Left ventricle myocardium inferior (tissue), 1 donor: Measurements from ENCODE around the gene GNAQ. TPM values are rescaled to one million over a fixed set of nuclear protein-coding genes. Genes with fewer than 3 reads are reported as not detected.
A peak's percentile ranks its signal among the peaks of the same experiment; 100 is the strongest.

Experiments used
- DNase-seq: peaks from one replicate; pipeline ENCODE4 v3.0.0-alpha.2; 2020
- H3K27ac ChIP-seq: fragments of 200-600 bp; replicated peaks from 2 replicates; pipeline ENCODE4 v1.8.0; 2021
- H3K27me3 ChIP-seq: fragments of 200-600 bp; 2 replicates; pipeline ENCODE4 v1.8.0; 2021; ENCODE audit warnings: low read depth
- H3K36me3 ChIP-seq: fragments of 200-600 bp; 2 replicates; pipeline ENCODE4 v1.8.0; 2021
- H3K4me1 ChIP-seq: fragments of 200-600 bp; 2 replicates; pipeline ENCODE4 v1.8.0; 2021
- H3K4me3 ChIP-seq: fragments of 200-600 bp; 2 replicates; pipeline ENCODE4 v1.8.0; 2021; ENCODE audit warnings: mild to moderate bottlenecking, moderate library complexity
- H3K9me3 ChIP-seq: fragments of 200-600 bp; replicated peaks from 2 replicates; pipeline ENCODE4 v1.8.0; 2021
- intact Hi-C: fragments of 100-400 bp; cut with micrococcal nuclease; formaldehyde crosslinking; loops from one replicate; pipeline ENCODE4 v1.11.0; 2022
- total RNA-seq: library from RNA; stranded (reverse); fragmentation: NEBNext Ultra II Directional; extraction: Animal tissue kit (Norgen Biotek cat#: 25700); gene quantifications from one replicate; pipeline ENCODE4 v1.2.1, GENCODE V29; 2021
- TF ChIP-seq, protein P1 (sequence below): fragments of 200-600 bp; IDR thresholded peaks from 2 replicates; pipeline ENCODE4 v1.8.0; 2021; ENCODE audit warnings: antibody characterized with exemption, mild to moderate bottlenecking, borderline replicate concordance
- donor health status: DM: no; HTN: yes; CAD: no; lungs with severe emphysema.

GNAQ gene
- total RNA-seq, 1 donor from 2014 or later, result 15.2 TPM

DNA sequence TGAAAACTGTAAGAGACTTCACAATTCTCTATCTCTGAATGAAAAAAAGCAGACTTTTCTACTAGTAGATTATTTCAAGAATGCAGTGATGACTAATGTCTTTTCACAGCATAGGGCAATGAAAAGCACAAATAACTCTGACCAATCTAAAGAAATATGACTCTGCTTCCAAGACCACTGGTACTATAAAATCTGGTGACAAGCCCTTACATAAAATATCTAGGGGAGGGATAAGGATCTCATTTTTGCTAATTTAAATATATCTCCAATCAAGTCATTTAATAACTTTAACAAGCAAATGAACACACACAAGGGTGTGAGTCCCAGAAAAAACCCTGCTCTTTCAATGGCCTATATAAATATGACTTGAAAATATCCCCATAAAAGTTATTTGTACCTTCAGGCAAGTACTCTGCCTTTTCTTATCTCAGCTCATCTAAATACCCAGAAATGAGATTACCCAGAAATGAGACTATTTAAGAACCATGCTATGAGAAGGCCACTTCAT, 105.2 kb downstream of the GNAQ start:
- H3K9me3 ChIP-seq, result no peaks in the 10 kb centered on the region
- no peaks in the 10 kb centered on the region for H3K27me3 ChIP-seq
- TF ChIP-seq, protein P1, sequence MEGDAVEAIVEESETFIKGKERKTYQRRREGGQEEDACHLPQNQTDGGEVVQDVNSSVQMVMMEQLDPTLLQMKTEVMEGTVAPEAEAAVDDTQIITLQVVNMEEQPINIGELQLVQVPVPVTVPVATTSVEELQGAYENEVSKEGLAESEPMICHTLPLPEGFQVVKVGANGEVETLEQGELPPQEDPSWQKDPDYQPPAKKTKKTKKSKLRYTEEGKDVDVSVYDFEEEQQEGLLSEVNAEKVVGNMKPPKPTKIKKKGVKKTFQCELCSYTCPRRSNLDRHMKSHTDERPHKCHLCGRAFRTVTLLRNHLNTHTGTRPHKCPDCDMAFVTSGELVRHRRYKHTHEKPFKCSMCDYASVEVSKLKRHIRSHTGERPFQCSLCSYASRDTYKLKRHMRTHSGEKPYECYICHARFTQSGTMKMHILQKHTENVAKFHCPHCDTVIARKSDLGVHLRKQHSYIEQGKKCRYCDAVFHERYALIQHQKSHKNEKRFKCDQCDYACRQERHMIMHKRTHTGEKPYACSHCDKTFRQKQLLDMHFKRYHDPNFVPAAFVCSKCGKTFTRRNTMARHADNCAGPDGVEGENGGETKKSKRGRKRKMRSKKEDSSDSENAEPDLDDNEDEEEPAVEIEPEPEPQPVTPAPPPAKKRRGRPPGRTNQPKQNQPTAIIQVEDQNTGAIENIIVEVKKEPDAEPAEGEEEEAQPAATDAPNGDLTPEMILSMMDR, result no peak
- H3K4me3 ChIP-seq, result no peak overlapping the region
- peaks cover 3% of the 10 kb centered on the region for H3K36me3 ChIP-seq
- no peak overlapping the region for H3K27ac ChIP-seq
- no peak for DNase-seq
- intact Hi-C loops, result no loop called here
- peaks cover 27% of the 10 kb centered on the region for H3K4me1 ChIP-seq

DNA sequence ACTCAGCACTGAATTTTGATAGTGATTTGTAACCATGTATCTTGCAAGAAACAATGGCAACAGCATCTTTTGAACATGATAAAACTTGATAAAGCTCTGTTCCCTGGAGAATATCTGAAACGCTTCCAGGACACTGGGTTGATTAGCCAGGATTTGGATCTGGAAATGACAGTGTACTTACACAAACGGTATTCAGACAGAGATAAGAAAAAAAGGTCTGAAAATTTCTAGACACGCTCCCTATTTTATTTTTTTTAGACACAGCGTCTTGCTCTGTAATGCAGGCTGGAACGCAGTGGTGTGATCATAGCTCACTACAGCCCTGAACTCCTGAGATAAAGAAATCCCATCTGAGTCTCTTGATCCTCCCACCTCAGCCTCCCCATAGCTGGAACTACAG, 109.0 kb downstream of the GNAQ start:
- peaks cover 21% of the 10 kb centered on the region for H3K36me3 ChIP-seq
- intact Hi-C loops, result no loop called here
- H3K4me3 ChIP-seq, result no peak overlapping the region
- H3K9me3 ChIP-seq, result no peaks in the 10 kb centered on the region
- no peak overlapping the region for H3K27ac ChIP-seq
- peaks cover 27% of the 10 kb centered on the region for H3K4me1 ChIP-seq
- TF ChIP-seq, protein P1, result no peak
- no peak for DNase-seq
- no peaks in the 10 kb centered on the region for H3K27me3 ChIP-seq

DNA sequence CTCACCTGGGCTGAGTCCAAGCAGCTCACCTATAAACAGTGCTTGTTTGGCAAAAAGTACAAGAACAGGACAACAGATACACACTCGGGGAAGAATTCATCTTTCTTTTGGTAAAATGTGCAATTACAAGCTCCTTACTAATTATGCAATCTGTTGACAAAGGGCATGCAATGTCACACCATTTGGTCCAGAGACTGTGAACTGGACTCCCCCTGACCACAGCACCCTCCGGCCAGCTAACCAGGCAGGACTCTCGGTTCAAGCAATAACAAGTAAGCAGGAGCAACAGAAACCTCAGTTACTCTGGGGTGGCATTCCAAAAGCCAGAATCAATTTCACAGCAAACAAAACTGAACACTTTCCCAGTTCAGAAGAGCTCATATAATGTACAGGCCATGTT, 113.8 kb downstream of the GNAQ start:
- no peaks in the 10 kb centered on the region for H3K27me3 ChIP-seq
- no peaks in the 10 kb centered on the region for H3K9me3 ChIP-seq
- intact Hi-C loops, result no loop called here
- peaks cover 10% of the 10 kb centered on the region for H3K4me1 ChIP-seq
- no peak overlapping the region for H3K27ac ChIP-seq
- no peak for DNase-seq
- TF ChIP-seq, protein P1, result no peak
- no peak overlapping the region for H3K4me3 ChIP-seq
- H3K36me3 ChIP-seq, result peaks cover 21% of the 10 kb centered on the region

DNA sequence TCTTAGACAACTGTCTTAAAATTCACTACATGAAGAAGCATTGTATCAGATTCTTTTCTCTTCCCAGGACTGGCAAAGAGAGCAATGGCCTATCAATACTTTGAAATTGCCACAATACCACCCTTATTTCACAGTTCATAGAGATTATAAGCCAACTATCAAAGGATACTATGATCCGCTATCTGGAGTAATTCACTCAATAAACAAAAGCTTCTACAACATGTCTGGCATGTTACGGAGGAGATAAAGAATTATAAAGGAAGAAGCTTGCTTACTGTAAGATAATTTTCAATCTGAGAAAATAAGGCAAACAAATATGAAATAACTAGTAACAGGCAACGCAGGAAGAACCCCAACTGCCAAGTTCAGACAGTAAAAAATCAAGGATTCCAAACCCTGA, 114.8 kb downstream of the GNAQ start:
- peaks cover 21% of the 10 kb centered on the region for H3K36me3 ChIP-seq
- intact Hi-C loops, result no loop called here
- TF ChIP-seq, protein P1, result no peak

DNA sequence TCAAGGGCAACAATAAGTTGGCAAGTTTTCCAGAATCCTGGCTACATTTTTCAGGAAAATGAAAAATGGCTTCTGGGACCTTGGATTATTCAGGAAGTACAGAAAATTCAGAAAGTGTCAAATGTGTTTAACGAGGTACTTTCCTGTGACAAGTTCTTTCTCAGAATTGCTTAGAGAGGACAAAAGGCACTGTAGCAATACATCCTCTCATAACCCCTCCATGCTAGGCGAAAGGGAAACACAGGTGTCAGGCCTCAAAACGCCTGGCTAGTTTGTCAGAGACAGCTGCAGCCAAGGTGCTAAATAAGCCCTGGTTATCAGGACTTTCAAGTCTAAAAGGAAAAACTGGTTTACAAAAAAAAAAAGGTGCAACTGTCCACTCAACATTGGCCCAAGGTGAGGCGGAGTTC, 115.2 kb downstream of the GNAQ start:
- Histone ChIP-seq H3K9me3 (no peaks in the 10 kb centered on the region), H3K36me3 (peaks cover 21% of the 10 kb centered on the region), H3K27me3 (no peaks in the 10 kb centered on the region), H3K4me3 (no peak overlapping the region), H3K27ac (peak overlapping the region; percentile 22), H3K4me1 (peaks cover 10% of the 10 kb centered on the region)
- TF ChIP-seq, protein P1, result no peak
- DNase-seq, result no peak
- intact Hi-C loops, result no loop called here

More for the DNA sequence above, 114.8 kb downstream of the GNAQ start:
- Histone ChIP-seq H3K27ac (peak overlapping the region; percentile 22), H3K4me1 (peaks cover 10% of the 10 kb centered on the region), H3K27me3 (no peaks in the 10 kb centered on the region), H3K4me3 (no peak overlapping the region), H3K9me3 (no peaks in the 10 kb centered on the region)
- DNase-seq, result no peak
